Trophoblast cell (in vitro differentiated cells and primary cell): ENCODE results near the gene RALGDS.

Experiments
- DNase-seq, 2 donors: peaks; one replicate each; pipeline ENCODE4 v3.0.0-alpha.2; 2016
- H2AFZ ChIP-seq: 2 replicates; pipeline ENCODE4 v1.6.1; 2013; ENCODE audit warnings: low read length, moderate library complexity, mild to moderate bottlenecking; ENCODE audit not compliant: insufficient read depth, poor library complexity
- H2AK5ac ChIP-seq: 2 replicates; pipeline ENCODE4 v1.6.1; 2013; ENCODE audit warnings: mild to moderate bottlenecking, low read length
- H2BK120ac ChIP-seq: 2 replicates; pipeline ENCODE4 v1.6.1; 2013; ENCODE audit warnings: low read length, mild to moderate bottlenecking, moderate library complexity; ENCODE audit not compliant: insufficient read depth, poor library complexity
- H2BK12ac ChIP-seq: 2 replicates; pipeline ENCODE4 v1.6.1; 2013; ENCODE audit warnings: mild to moderate bottlenecking, low read length, moderate library complexity
- H2BK5ac ChIP-seq: 2 replicates; pipeline ENCODE4 v1.6.1; 2013; ENCODE audit warnings: low read length, low read depth, moderate library complexity, mild to moderate bottlenecking; ENCODE audit not compliant: poor library complexity
- H3K14ac ChIP-seq: 2 replicates; pipeline ENCODE4 v1.6.1; 2013; ENCODE audit warnings: mild to moderate bottlenecking, low read length
- H3K18ac ChIP-seq: 2 replicates; pipeline ENCODE4 v1.6.1; 2013; ENCODE audit warnings: mild to moderate bottlenecking, low read length
- H3K23ac ChIP-seq: 2 replicates; pipeline ENCODE4 v1.6.1; 2013; ENCODE audit warnings: low read length
- H3K27ac ChIP-seq: 2 replicates; pipeline ENCODE4 v1.5.1; 2013; ENCODE audit warnings: low read depth, mild to moderate bottlenecking, inconsistent platforms, low read length, moderate library complexity
- H3K27me3 ChIP-seq: 2 replicates; pipeline ENCODE4 v1.6.1; 2013; ENCODE audit warnings: inconsistent platforms, mild to moderate bottlenecking, low read length, moderate library complexity; ENCODE audit not compliant: insufficient read depth
- H3K36me3 ChIP-seq, 2 experiments: 1 replicate in 1 of 2; 2 replicates in 1 of 2; pipeline ENCODE4 v1.6.1; 2013; ENCODE audit warnings: low read length in 2 of 2, mild to moderate bottlenecking in 2 of 2, moderate library complexity in 1 of 2; ENCODE audit not compliant: insufficient read depth in 2 of 2, control insufficient read depth in 1 of 2
- H3K4ac ChIP-seq: 2 replicates; pipeline ENCODE4 v1.6.1; 2013; ENCODE audit warnings: low read depth, mild to moderate bottlenecking, low read length, moderate library complexity
- H3K4me1 ChIP-seq, 2 experiments: 1 replicate in 1 of 2; 2 replicates in 1 of 2; pipeline ENCODE4 v1.6.1; 2013; ENCODE audit warnings: low read length in 2 of 2, mild to moderate bottlenecking in 2 of 2, moderate library complexity in 1 of 2; ENCODE audit not compliant: insufficient read depth in 2 of 2, control insufficient read depth in 1 of 2
- H3K4me2 ChIP-seq: 2 replicates; pipeline ENCODE4 v1.6.1; 2013; ENCODE audit warnings: inconsistent platforms, mild to moderate bottlenecking, low read length, moderate library complexity
- H3K4me3 ChIP-seq: 2 replicates; pipeline ENCODE4 v1.5.1; 2013; ENCODE audit warnings: mild to moderate bottlenecking, low read depth, low read length, inconsistent platforms
- H3K79me1 ChIP-seq: one replicate; pipeline ENCODE4 v1.6.1; 2013; ENCODE audit warnings: low read length
- H3K79me2 ChIP-seq: 2 replicates; pipeline ENCODE4 v1.6.1; 2013; ENCODE audit warnings: low read length, mild to moderate bottlenecking; ENCODE audit not compliant: control insufficient read depth, insufficient read depth, poor library complexity
- H3K9ac ChIP-seq: 2 replicates; pipeline ENCODE4 v1.6.1; 2013; ENCODE audit warnings: mild to moderate bottlenecking, low read length
- H3K9me3 ChIP-seq: 2 replicates; pipeline ENCODE4 v1.6.1; 2013; ENCODE audit warnings: low read depth, mild to moderate bottlenecking, control low read depth, inconsistent platforms, low read length; ENCODE audit not compliant: insufficient read depth
- H4K12ac ChIP-seq: 2 replicates; pipeline ENCODE4 v1.6.1; 2013; ENCODE audit warnings: low read depth, mild to moderate bottlenecking, low read length, moderate library complexity
- H4K8ac ChIP-seq: 2 replicates; pipeline ENCODE4 v1.6.1; 2013; ENCODE audit warnings: low read depth, mild to moderate bottlenecking, low read length, moderate library complexity
- H4K91ac ChIP-seq: one replicate; pipeline ENCODE4 v1.6.1; 2013; ENCODE audit warnings: low read depth, mild to moderate bottlenecking, low read length, moderate library complexity
- WGBS: extraction: QIAGEN DNeasy Blood & Tissue Kit; methylation state at CpG from one replicate; pipeline ENCODE4 v1.1.7; 2013; ENCODE audit warnings: missing lambda C conversion rate; ENCODE audit not compliant: insufficient read length, insufficient coverage; ENCODE audit errors: extremely low coverage; 5-methylcytosine and 5-hydroxymethylcytosine counted together

RALGDS gene

GRCh38 chr9:133125941-133126696, 5.1 kb upstream of the RALGDS start:
- H3K79me2 ChIP-seq = peaks cover 4% of the 10 kb centered on the region

GRCh38 chr9:133124907-133125275, 3.9 kb upstream of the RALGDS start:
- Histone ChIP-seq H3K9me3 (peaks cover 5% of the 10 kb centered on the region), H3K9ac (no peak overlapping the region), H3K4me2 (no peak overlapping the region), H2AK5ac (no peak overlapping the region), H3K79me1 (peaks cover 5% of the 10 kb centered on the region), H2BK5ac (no peak overlapping the region), H3K4me1 (peaks cover 30 to 37% of the 10 kb centered on the region in 2 experiments), H2AFZ (no peak overlapping the region), H3K4me3 (no peak overlapping the region), H4K12ac (no peak overlapping the region), H3K79me2 (peaks cover 10% of the 10 kb centered on the region), H3K18ac (no peak overlapping the region), H3K27me3 (no peaks in the 10 kb centered on the region), H3K36me3 (peaks cover 0 to 8% of the 10 kb centered on the region in 2 experiments), H3K14ac (no peak overlapping the region), H4K91ac (no peak overlapping the region), H3K23ac (no peak overlapping the region), H4K8ac (no peak overlapping the region), H2BK12ac (no peak overlapping the region), H3K4ac (no peak overlapping the region), H3K27ac (no peak overlapping the region), H2BK120ac (no peak overlapping the region)
- DNase-seq = no peak
- WGBS = no CpG with 5 or more reads among the region's 2 CpGs

More at GRCh38 chr9:133125941-133126696, 5.1 kb upstream of the RALGDS start:
- no peak overlapping the region for H3K9ac ChIP-seq
- H2BK120ac ChIP-seq = no peak overlapping the region
- H3K4me2 ChIP-seq = no peak overlapping the region
- peaks cover 0 to 8% of the 10 kb centered on the region in 2 experiments for H3K36me3 ChIP-seq
- H4K8ac ChIP-seq = no peak overlapping the region
- DNase-seq = no peak
- H3K27me3 ChIP-seq = no peaks in the 10 kb centered on the region
- H4K91ac ChIP-seq = no peak overlapping the region
- H2AFZ ChIP-seq = peak overlapping the region; percentile 10
- no peak overlapping the region for H3K23ac ChIP-seq
- WGBS = no CpG with 5 or more reads among the region's 24 CpGs
- H3K14ac ChIP-seq = no peak overlapping the region
- peaks cover 22 to 31% of the 10 kb centered on the region in 2 experiments for H3K4me1 ChIP-seq
- no peak overlapping the region for H3K4me3 ChIP-seq
- no peak overlapping the region for H2BK12ac ChIP-seq
- H3K18ac ChIP-seq = peak overlapping the region; percentile 37
- no peak overlapping the region for H3K27ac ChIP-seq
- peaks cover 5% of the 10 kb centered on the region for H3K9me3 ChIP-seq
- no peaks in the 10 kb centered on the region for H3K79me1 ChIP-seq
- H2AK5ac ChIP-seq = no peak overlapping the region
- no peak overlapping the region for H4K12ac ChIP-seq
- H2BK5ac ChIP-seq = no peak overlapping the region
- H3K4ac ChIP-seq = no peak overlapping the region

GRCh38 chr9:133124123-133124906, 3.3 kb upstream of the RALGDS start:
- H4K12ac ChIP-seq = no peak overlapping the region
- no peak overlapping the region for H3K27ac ChIP-seq
- no peak overlapping the region for H3K4me2 ChIP-seq
- peaks cover 35 to 39% of the 10 kb centered on the region in 2 experiments for H3K4me1 ChIP-seq
- no peak overlapping the region for H3K14ac ChIP-seq
- H3K79me1 ChIP-seq = peaks cover 5% of the 10 kb centered on the region
- H3K79me2 ChIP-seq = peaks cover 10% of the 10 kb centered on the region
- H2AFZ ChIP-seq = no peak overlapping the region
- H3K4me3 ChIP-seq = no peak overlapping the region
- no peak overlapping the region for H4K91ac ChIP-seq
- H3K9me3 ChIP-seq = peaks cover 5% of the 10 kb centered on the region
- no peaks in the 10 kb centered on the region for H3K27me3 ChIP-seq
- no peak overlapping the region for H2BK12ac ChIP-seq
- WGBS = no CpG with 5 or more reads among the region's 8 CpGs
- H4K8ac ChIP-seq = no peak overlapping the region
- no peak overlapping the region for H3K23ac ChIP-seq
- no peak overlapping the region for H2BK5ac ChIP-seq
- no peak overlapping the region for H2BK120ac ChIP-seq
- peaks cover 0 to 8% of the 10 kb centered on the region in 2 experiments for H3K36me3 ChIP-seq
- H3K9ac ChIP-seq = no peak overlapping the region
- DNase-seq = no peak
- H3K18ac ChIP-seq = no peak overlapping the region
- H3K4ac ChIP-seq = no peak overlapping the region
- no peak overlapping the region for H2AK5ac ChIP-seq

GRCh38 chr9:133122935-133123611, 2.0 kb upstream of the RALGDS start:
- Histone ChIP-seq H4K91ac (no peak overlapping the region), H2BK12ac (no peak overlapping the region), H4K8ac (no peak overlapping the region), H3K4me1 (peaks cover 31 to 32% of the 10 kb centered on the region in 2 experiments), H3K23ac (no peak overlapping the region), H4K12ac (no peak overlapping the region), H2AK5ac (no peak overlapping the region), H3K27ac (no peak overlapping the region), H2AFZ (no peak overlapping the region), H2BK5ac (no peak overlapping the region), H3K18ac (no peak overlapping the region), H2BK120ac (no peak overlapping the region), H3K4me3 (no peak overlapping the region), H3K14ac (no peak overlapping the region), H3K4me2 (no peak overlapping the region), H3K4ac (no peak overlapping the region), H3K79me1 (peaks cover 5% of the 10 kb centered on the region), H3K9ac (no peak overlapping the region), H3K36me3 (peaks cover 0 to 7% of the 10 kb centered on the region in 2 experiments), H3K27me3 (no peaks in the 10 kb centered on the region), H3K79me2 (peaks cover 8% of the 10 kb centered on the region), H3K9me3 (peaks cover 5% of the 10 kb centered on the region)
- no CpG with 5 or more reads among the region's 19 CpGs for WGBS
- no peak for DNase-seq
